Spleen (tissue), 11 donors: ENCODE data around the gene ANKRD44. TPM values are rescaled to one million over a fixed set of nuclear protein-coding genes. Genes with fewer than 3 reads are reported as not detected.
A peak's percentile ranks its signal among the peaks of the same experiment; 100 is the strongest.

Experiments used
- DNase-seq: peaks from one replicate; pipeline ENCODE4 v3.0.0-alpha.2; 2020
- H3K27ac ChIP-seq, 8 donors: fragments of 200-600 bp; sonication (generic) in 7 of 8; 1 replicate in 4 of 8; 2 replicates in 4 of 8; pipeline versions ENCODE4 v1.5.0 to v1.8.0; 2016 to 2021; ENCODE audit warnings: inconsistent platforms in 4 of 8, mild to moderate bottlenecking in 4 of 8, moderate library complexity in 1 of 8
- H3K27me3 ChIP-seq, 7 donors: fragments of 200-600 bp; sonication (generic) in 6 of 7; replicated peaks in 1 of 7; 1 replicate in 4 of 7; 2 replicates in 3 of 7; pipeline versions ENCODE4 v1.5.0 to v1.8.0; 2016 to 2021; ENCODE audit warnings: inconsistent platforms in 3 of 7, mild to moderate bottlenecking in 1 of 7
- H3K36me3 ChIP-seq, 6 donors: fragments of 200-600 bp; sonication (generic) in 5 of 6; 1 replicate in 4 of 6; 2 replicates in 2 of 6; pipeline versions ENCODE4 v1.5.0 to v1.8.0; 2016 to 2021; ENCODE audit warnings: inconsistent platforms in 2 of 6
- H3K4me1 ChIP-seq, 6 donors: fragments of 200-600 bp; sonication (generic) in 5 of 6; 1 replicate in 3 of 6; 2 replicates in 3 of 6; pipeline versions ENCODE4 v1.5.0 to v1.8.0; 2016 to 2021; ENCODE audit warnings: inconsistent platforms in 3 of 6
- H3K4me3 ChIP-seq, 8 donors: fragments of 200-600 bp; sonication (generic) in 7 of 8; 1 replicate in 4 of 8; 2 replicates in 4 of 8; pipeline versions ENCODE4 v1.5.0 to v1.8.0; 2016 to 2021; ENCODE audit warnings: inconsistent platforms in 4 of 8, mild to moderate bottlenecking in 4 of 8, moderate library complexity in 2 of 8
- H3K9me3 ChIP-seq, 8 donors: fragments of 200-600 bp; sonication (generic) in 7 of 8; 1 replicate in 4 of 8; 2 replicates in 4 of 8; pipeline versions ENCODE4 v1.5.0 to v1.8.0; 2016 to 2021; ENCODE audit warnings: inconsistent platforms in 4 of 8
- CTCF ChIP-seq, 11 experiments: fragments of 200-600 bp in 7 of 11; fragments of 450-650 bp in 4 of 11; sonication (generic) in 4 of 11; IDR thresholded peaks in 8 of 11; conservative IDR thresholded peaks in 3 of 11; 1 replicate in 7 of 11; 2 replicates in 4 of 11; pipeline versions ENCODE4 v1.4.0 to v1.8.0; 2016 to 2021; ENCODE audit warnings: antibody characterized with exemption in 11 of 11, inconsistent platforms in 4 of 11, mild to moderate bottlenecking in 1 of 11
- POLR2A ChIP-seq, 3 donors: fragments of 450-650 bp; IDR thresholded peaks; one replicate each; pipeline ENCODE4 v1.5.1; 2017; ENCODE audit warnings: antibody characterized with exemption in 3 of 3, mild to moderate bottlenecking in 1 of 3
- POLR2AphosphoS5 ChIP-seq, 3 donors: sonication (generic); formaldehyde crosslinking; IDR thresholded peaks; one replicate each; pipeline ENCODE4 v1.5.1; 2017; ENCODE audit warnings: antibody characterized with exemption in 3 of 3
- WGBS, 5 donors: extraction: QIAGEN DNeasy Blood & Tissue Kit in 3 of 5; methylation state at CpG; one replicate each; pipeline versions ENCODE4 v1.1.5 to v1.1.7; 2013 to 2018; 5-methylcytosine and 5-hydroxymethylcytosine counted together
- intact Hi-C: fragments of 100-400 bp; cut with DNase I; formaldehyde crosslinking; loops from one replicate; pipeline ENCODE4 v1.15.0; 2023; ENCODE audit warnings: low total_unique reads
- polyA plus RNA-seq, 3 donors: library from polyadenylated mRNA; stranded (reverse); fragments of 200-250 nt; gene quantifications; one replicate each; pipeline ENCODE4 v1.2.1, GENCODE V29; 2013
- total RNA-seq, 7 donors: library from RNA; depleted of rRNA in 3 of 7; stranded (reverse); fragments of >200 nt in 3 of 7; fragmentation: NEBNext Ultra II Directional in 4 of 7; extraction: Animal tissue kit (Norgen Biotek cat#: 25700) in 4 of 7; gene quantifications; one replicate each; pipeline versions ENCODE4 v1.1.0 to v1.2.1, GENCODE V29; 2016 to 2021
- donor health status: healthy with polysubstance abuse.
- donor health status: DM: no; HTN: no; CAD: no; lungs with moderate emphysema.
- donor health status: DM: no; HTN: no; CAD: no.
- donor health status: Bipolar disorder and iron deficiency.
- donor health status: healthy.
- donor health status: DM: no; HTN: no; CAD: no.
- donor health status: DM: yes; HTN: yes; CAD: no.

Gene ANKRD44
- total and polyA plus RNA-seq, 10 donors, result 16.0 to 183 (median 140) TPM

GRCh38 chr2:197284956-197285355, 25.6 kb downstream of the ANKRD44 start:
- Histone ChIP-seq H3K9me3 (no peaks in the 10 kb centered on the region), H3K36me3 (peaks cover 0 to 15% (median 0%) of the 10 kb centered on the region in 6 donors), H3K4me1 (peaks cover 23 to 100% (median 88%) of the 10 kb centered on the region in 6 donors), H3K27ac (peak overlapping the region in 3 of 8 donors; percentile 22 to 76 (median 58)), H3K4me3 (no peak overlapping the region), H3K27me3 (no peaks in the 10 kb centered on the region)
- DNase-seq, result no peak
- TF ChIP-seq POLR2AphosphoS5 (IDR thresholded peaks at IDR 0.05) (no peak), CTCF (IDR thresholded peaks at IDR 0.05 in 8 of 11, conservative IDR thresholded peaks at IDR 0.05 in 3 of 11) (no peak), POLR2A (IDR thresholded peaks at IDR 0.05) (no peak)
- intact Hi-C loops, result no loop called here

DNA sequence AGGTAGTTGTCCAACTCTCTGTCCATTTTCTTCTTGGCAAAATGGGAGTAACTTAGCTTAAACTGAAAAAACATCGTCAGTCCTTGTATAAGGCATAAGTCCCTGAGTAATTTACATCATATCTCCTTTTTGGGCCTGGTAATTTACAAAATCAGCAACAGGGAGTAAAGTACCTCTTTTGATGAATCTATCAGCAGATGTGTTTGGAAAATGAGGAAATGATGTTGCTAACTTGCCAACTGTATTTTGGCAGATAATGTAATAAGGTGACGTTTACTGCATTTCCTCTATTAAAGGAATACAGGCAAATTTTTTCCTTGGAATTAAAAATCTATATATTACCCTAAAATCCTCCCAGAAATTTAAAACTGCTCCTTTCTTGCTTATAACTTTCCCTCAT, 29.2 kb downstream of the ANKRD44 start:
- no peak for DNase-seq
- peak overlapping the region in 5 of 8 donors; percentile 11 to 62 (median 58) for H3K27ac ChIP-seq
- H3K27me3 ChIP-seq, result no peaks in the 10 kb centered on the region
- TF ChIP-seq CTCF (IDR thresholded peaks at IDR 0.05 in 8 of 11, conservative IDR thresholded peaks at IDR 0.05 in 3 of 11) (no peak), POLR2AphosphoS5 (IDR thresholded peaks at IDR 0.05) (no peak), POLR2A (IDR thresholded peaks at IDR 0.05) (no peak)
- intact Hi-C loops, result no loop called here
- H3K4me3 ChIP-seq, result no peak overlapping the region
- H3K9me3 ChIP-seq, result no peaks in the 10 kb centered on the region
- peaks cover 19 to 100% (median 90%) of the 10 kb centered on the region in 6 donors for H3K4me1 ChIP-seq
- peaks cover 0 to 15% (median 0%) of the 10 kb centered on the region in 6 donors for H3K36me3 ChIP-seq
- WGBS, 5 donors, result 22 to 39% (median 30%) methylated on average over 2 of the region's 2 CpGs

DNA sequence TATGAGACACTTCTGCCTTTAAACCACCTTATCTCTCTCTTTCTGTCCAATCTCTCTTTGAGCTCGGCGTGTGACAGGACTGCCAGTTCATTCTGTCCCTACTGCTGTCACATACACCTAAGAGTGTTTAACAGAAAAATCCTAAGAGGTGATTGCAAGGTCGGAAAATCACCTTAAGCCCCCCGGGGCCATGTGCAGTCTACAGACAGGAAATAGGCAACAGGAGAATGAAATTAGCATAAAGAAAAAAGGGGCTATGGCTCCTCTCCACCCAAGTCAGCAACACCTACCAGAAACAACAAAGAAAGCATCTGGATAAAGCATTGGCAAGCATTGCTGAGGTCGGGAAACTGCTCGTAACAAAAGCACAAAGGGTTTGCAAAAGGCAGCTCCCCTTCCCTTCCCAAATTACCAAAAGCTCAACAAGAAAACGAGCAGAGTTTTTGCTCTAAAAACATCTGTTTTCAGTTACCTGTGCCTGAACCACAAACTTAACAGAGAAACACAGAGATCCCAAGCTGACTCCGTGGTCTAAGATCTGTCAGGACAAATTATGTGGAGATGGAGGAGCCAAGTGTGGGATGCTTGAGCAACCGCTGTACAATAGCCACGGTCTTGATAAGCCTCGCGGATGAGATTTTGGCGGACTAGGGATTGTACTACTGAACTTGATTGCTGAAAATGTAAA, 30.4 kb downstream of the ANKRD44 start:
- H3K4me1 ChIP-seq, result peaks cover 17 to 100% (median 82%) of the 10 kb centered on the region in 6 donors

More for the DNA sequence above, 30.4 kb downstream of the ANKRD44 start:
- TF ChIP-seq POLR2AphosphoS5 (IDR thresholded peaks at IDR 0.05) (no peak), POLR2A (IDR thresholded peaks at IDR 0.05) (no peak), CTCF (IDR thresholded peaks at IDR 0.05 in 8 of 11, conservative IDR thresholded peaks at IDR 0.05 in 3 of 11) (no peak)
- Histone ChIP-seq H3K27me3 (no peaks in the 10 kb centered on the region), H3K36me3 (peaks cover 0 to 12% (median 0%) of the 10 kb centered on the region in 6 donors), H3K4me3 (no peak overlapping the region), H3K27ac (peak overlapping the region in 3 of 8 donors; percentile 13 to 58 (median 52)), H3K9me3 (no peaks in the 10 kb centered on the region)
- intact Hi-C loops, result no loop called here
- 70 to 84% (median 79%) methylated on average over 13 of the region's 13 CpGs for WGBS, 5 donors
- DNase-seq, result no peak
